GM18873 (cell line): ENCODE data around the gene LHFPL4.
"Not testable (repeated sequence)": the region's sequence is repeated elsewhere in the genome, so short reads cannot be mapped to it uniquely, and the experiment has no call there.

Source experiments
- ATAC-seq: cut with Tn5 transposase; IDR thresholded peaks from one replicate; pipeline ENCODE4 v1.9.1; 2021; ENCODE audit warnings: mild to moderate bottlenecking, moderate library complexity, moderate number of reproducible peaks; ENCODE audit not compliant: unreplicated experiment, low FRiP score

Gene LHFPL4

GRCh38 chr3:9548991-9549390 is 4.6 kb downstream of the LHFPL4 start:
- ATAC-seq = no peak

GRCh38 chr3:9542182-9542581 is 11.4 kb downstream of the LHFPL4 start:
- ATAC-seq = no peak

- no peak for ATAC-seq
Measured at GRCh38 chr3:9536212-9536611, 17.4 kb downstream of the LHFPL4 start.

GRCh38 chr3:9534429-9534828 is 19.2 kb downstream of the LHFPL4 start:
- ATAC-seq = no peak

GRCh38 chr3:9525078-9525477 is 28.5 kb downstream of the LHFPL4 start:
- no peak for ATAC-seq

- no peak for ATAC-seq
Measured at GRCh38 chr3:9514956-9515355, 38.7 kb downstream of the LHFPL4 start.

- no peak for ATAC-seq
Measured at GRCh38 chr3:9514306-9514705, 39.3 kb downstream of the LHFPL4 start.

- no peak for ATAC-seq
Measured at GRCh38 chr3:9512456-9513045, 41.1 kb downstream of the LHFPL4 start.

GRCh38 chr3:9508781-9509180 is 44.8 kb downstream of the LHFPL4 start:
- ATAC-seq = no peak

- no peak for ATAC-seq
Measured at GRCh38 chr3:9507586-9508578, 45.7 kb downstream of the LHFPL4 start.

- no peak for ATAC-seq
Measured at GRCh38 chr3:9503283-9503682, 50.3 kb downstream of the LHFPL4 start.

GRCh38 chr3:9501226-9501625 is 52.4 kb downstream of the LHFPL4 start:
- ATAC-seq = no peak

GRCh38 chr3:9500108-9501050 is 53.2 kb downstream of the LHFPL4 start:
- ATAC-seq = no peak

GRCh38 chr3:9499455-9500107 is 54.0 kb downstream of the LHFPL4 start:
- no peak for ATAC-seq

- ATAC-seq = no peak
Measured at GRCh38 chr3:9498781-9499180, 54.8 kb downstream of the LHFPL4 start.

GRCh38 chr3:9497821-9498565 is 55.6 kb downstream of the LHFPL4 start:
- ATAC-seq = no peak

- no peak for ATAC-seq
Measured at GRCh38 chr3:9496893-9497292, 56.7 kb downstream of the LHFPL4 start.

GRCh38 chr3:9494036-9494435 is 59.6 kb downstream of the LHFPL4 start:
- not testable (repeated sequence) for ATAC-seq

- no peak for ATAC-seq
Measured at GRCh38 chr3:9491506-9491905, 62.1 kb downstream of the LHFPL4 start.
